Measurements from ENCODE around the gene ATP10A. TPM values are rescaled to one million over a fixed set of nuclear protein-coding genes. Genes with fewer than 3 reads are reported as not detected.

Gene ATP10A
- total RNA-seq, 4 donors from 2014 or later = 8.1 to 36.0 (median 17.9) TPM

GRCh38 chr15:25710184-25710583 lies 152.9 kb downstream of the ATP10A start:
- Histone ChIP-seq H3K27ac (no peak overlapping the region), H3K4me1 (no peaks in the 10 kb centered on the region), H3K36me3 (peaks cover 0 to 25% (median 0%) of the 10 kb centered on the region in 3 donors), H3K27me3 (no peaks in the 10 kb centered on the region), H3K4me3 (no peak overlapping the region), H3K9me3 (no peaks in the 10 kb centered on the region)
- DNase-seq (ENCODE audit: low spot score in 2 of 2) = peak in 1 of 2 donors; percentile 20
- WGBS, 2 donors = 34 to 56% methylated on average over 6 to 10 of the region's 10 CpGs
- TF ChIP-seq, protein P1, sequence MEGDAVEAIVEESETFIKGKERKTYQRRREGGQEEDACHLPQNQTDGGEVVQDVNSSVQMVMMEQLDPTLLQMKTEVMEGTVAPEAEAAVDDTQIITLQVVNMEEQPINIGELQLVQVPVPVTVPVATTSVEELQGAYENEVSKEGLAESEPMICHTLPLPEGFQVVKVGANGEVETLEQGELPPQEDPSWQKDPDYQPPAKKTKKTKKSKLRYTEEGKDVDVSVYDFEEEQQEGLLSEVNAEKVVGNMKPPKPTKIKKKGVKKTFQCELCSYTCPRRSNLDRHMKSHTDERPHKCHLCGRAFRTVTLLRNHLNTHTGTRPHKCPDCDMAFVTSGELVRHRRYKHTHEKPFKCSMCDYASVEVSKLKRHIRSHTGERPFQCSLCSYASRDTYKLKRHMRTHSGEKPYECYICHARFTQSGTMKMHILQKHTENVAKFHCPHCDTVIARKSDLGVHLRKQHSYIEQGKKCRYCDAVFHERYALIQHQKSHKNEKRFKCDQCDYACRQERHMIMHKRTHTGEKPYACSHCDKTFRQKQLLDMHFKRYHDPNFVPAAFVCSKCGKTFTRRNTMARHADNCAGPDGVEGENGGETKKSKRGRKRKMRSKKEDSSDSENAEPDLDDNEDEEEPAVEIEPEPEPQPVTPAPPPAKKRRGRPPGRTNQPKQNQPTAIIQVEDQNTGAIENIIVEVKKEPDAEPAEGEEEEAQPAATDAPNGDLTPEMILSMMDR (IDR thresholded peaks at IDR 0.05) = peak in 3 of 5 experiments; percentile 17 to 43 (median 41)
- TF ChIP-seq POLR2A (IDR thresholded peaks at IDR 0.05) (no peak), EP300 (IDR thresholded peaks at IDR 0.05) (no peak)

DNA sequence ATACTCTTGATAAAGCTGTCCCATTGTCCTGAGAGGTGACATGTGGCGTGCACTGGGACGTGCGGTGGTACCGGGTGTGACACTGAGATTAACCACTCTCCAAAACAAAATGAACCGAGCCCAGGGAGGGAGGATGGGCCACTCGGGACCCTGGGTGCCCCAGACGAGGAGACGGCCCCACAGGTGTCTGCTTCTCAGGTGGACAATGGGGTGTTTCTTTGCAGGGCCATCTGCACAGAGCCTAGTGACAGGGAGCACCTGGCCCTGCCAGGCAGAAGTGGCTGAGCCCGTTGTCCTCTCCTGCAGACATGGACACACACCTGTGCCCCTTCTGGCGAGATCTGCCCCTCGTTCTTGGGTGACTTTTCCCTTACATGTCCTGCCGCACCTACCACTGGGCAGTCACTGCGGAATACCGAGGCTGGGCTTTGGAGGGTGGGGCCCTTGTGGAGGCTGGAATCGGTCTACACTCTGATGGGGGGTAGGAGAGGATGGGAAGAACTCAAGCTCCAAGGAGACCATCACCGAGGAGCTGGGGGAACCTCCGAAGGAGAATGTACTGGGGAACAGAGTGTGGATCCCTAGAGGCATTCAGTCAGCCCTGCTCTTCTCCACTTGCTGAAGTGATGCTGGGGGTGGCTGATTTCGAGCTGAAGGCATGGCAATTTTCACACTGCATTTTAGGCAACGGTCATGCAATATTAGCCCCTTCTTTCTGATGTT lies 153.5 kb downstream of the ATP10A start:
- no peak for DNase-seq (ENCODE audit: low spot score in 2 of 2)
- 89 to 90% methylated on average over 19 of the region's 19 CpGs for WGBS, 2 donors
- H3K9me3 ChIP-seq = no peaks in the 10 kb centered on the region
- H3K4me3 ChIP-seq = no peak overlapping the region
- H3K36me3 ChIP-seq = peaks cover 0 to 25% (median 0%) of the 10 kb centered on the region in 3 donors
- H3K27ac ChIP-seq = no peak overlapping the region
- no peaks in the 10 kb centered on the region for H3K4me1 ChIP-seq
- H3K27me3 ChIP-seq = no peaks in the 10 kb centered on the region
- TF ChIP-seq POLR2A (IDR thresholded peaks at IDR 0.05) = no peak

DNA sequence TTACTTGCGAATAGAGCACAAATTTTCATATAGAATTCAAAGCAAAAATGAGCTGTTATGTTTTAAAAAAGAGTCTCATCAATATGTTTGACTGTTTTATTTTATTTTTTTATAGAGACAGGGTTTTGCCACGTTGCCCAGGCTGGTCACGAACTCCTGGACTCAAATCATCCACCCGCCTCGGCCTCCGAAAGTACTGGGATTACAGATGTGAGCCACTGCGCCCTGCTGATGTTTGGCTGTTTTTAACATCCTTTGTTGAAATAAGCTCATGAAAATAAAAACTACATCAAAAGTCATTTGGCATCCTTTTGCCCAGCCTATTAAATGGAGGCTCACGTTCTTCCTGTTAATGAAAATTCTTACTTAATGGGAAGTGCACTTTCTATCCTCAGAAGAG lies 154.7 kb downstream of the ATP10A start:
- 87% methylated on average over 8 of the region's 8 CpGs for WGBS, 2 donors
- no peaks in the 10 kb centered on the region for H3K4me1 ChIP-seq
- H3K27me3 ChIP-seq = no peaks in the 10 kb centered on the region
- H3K9me3 ChIP-seq = no peaks in the 10 kb centered on the region
- H3K4me3 ChIP-seq = no peak overlapping the region
- no peak for DNase-seq (ENCODE audit: low spot score in 2 of 2)
- H3K36me3 ChIP-seq = peaks cover 0 to 16% (median 0%) of the 10 kb centered on the region in 3 donors
- TF ChIP-seq EP300 (IDR thresholded peaks at IDR 0.05) (no peak), POLR2A (IDR thresholded peaks at IDR 0.05) (no peak)
- TF ChIP-seq, protein P1 (IDR thresholded peaks at IDR 0.05) = no peak
- no peak overlapping the region for H3K27ac ChIP-seq

- no peak for DNase-seq (ENCODE audit: low spot score in 2 of 2)
- Histone ChIP-seq H3K27me3 (no peaks in the 10 kb centered on the region), H3K36me3 (peaks cover 0 to 10% (median 0%) of the 10 kb centered on the region in 3 donors), H3K9me3 (no peaks in the 10 kb centered on the region), H3K4me1 (no peaks in the 10 kb centered on the region), H3K4me3 (no peak overlapping the region), H3K27ac (no peak overlapping the region)
- WGBS, 2 donors = 84 to 85% methylated on average over 25 to 26 of the region's 27 CpGs
- TF ChIP-seq POLR2A (IDR thresholded peaks at IDR 0.05) = no peak
- TF ChIP-seq, protein P1 (IDR thresholded peaks at IDR 0.05) = no peak
- TF ChIP-seq EP300 (IDR thresholded peaks at IDR 0.05) = no peak
These were observed 155.3 kb downstream of the ATP10A start for GRCh38 chr15:25707656-25708365.

DNA sequence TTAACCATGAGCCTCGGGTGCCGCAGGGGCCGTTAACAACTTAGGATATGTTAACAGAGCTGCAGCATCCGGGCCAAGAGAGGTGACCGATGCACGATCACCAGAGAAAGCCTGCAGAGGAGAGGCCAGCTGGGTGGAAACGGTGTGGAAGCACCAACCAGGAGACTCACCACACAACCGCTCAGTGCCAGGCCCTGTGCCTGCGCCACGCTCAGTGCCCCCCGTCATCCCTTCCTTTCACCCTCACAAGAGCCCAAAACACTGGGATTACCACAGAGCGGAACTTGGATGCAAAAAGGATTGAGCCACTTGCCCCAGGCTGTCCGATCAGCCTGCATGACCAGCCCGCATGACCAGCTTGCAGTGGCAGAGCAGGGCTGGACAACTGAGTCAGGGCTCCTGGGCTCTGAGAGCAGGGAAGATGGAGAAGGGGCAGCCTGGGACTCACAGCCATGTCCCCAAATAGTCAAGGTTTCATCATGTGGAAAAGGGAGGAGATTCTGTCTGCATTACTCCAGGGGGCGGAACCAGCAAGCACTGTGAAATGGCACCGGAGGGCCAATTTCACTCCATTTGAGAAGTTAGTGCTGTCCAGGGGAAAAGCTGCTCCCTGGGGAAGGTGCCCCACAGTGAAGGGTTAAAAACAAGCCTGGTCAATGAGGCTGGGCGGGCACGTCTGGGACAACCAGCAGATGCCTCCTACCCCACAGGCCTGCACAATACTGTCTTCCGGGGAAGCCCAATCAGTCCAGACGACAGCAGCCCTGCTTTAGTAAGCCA lies 156.8 kb downstream of the ATP10A start:
- Histone ChIP-seq H3K27me3 (no peaks in the 10 kb centered on the region), H3K27ac (no peak overlapping the region), H3K36me3 (peaks cover 0 to 9% (median 0%) of the 10 kb centered on the region in 3 donors), H3K9me3 (no peaks in the 10 kb centered on the region), H3K4me1 (no peaks in the 10 kb centered on the region), H3K4me3 (no peak overlapping the region)
- no peak for DNase-seq (ENCODE audit: low spot score in 2 of 2)
- TF ChIP-seq, protein P1 (IDR thresholded peaks at IDR 0.05) = no peak
- TF ChIP-seq EP300 (IDR thresholded peaks at IDR 0.05) (no peak), POLR2A (IDR thresholded peaks at IDR 0.05) (no peak)
- 79 to 84% methylated on average over 20 of the region's 20 CpGs for WGBS, 2 donors
